ENCODE results near the gene SURF6.

DNA sequence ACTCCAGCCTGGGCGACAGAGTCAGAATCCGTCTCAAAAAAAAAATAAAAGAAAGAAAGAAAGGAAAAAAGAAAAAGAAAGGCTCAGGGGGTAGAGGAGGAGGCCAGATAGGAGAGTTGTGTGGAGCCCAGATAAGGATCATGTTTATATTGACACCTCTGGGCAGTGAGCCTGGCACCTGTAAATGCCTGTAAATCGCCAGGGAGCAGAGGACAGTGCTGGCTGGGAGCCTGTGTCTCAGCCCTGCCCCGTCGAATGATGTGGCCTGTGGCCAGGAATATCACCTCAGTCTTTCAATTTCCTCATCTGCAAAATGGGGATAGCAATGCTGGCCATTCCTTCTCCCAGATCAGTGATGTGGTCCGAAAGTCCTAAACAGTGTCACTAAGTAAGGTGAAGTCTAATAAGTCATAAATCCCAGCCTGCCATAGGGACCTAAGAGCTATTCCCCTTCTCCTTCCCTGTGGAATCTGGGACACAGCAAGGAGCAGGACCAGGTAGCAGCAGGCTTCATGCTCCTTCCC is 50.7 kb downstream of the SURF6 start:
- TF ChIP-seq POLR2AphosphoS5 (IDR thresholded peaks at IDR 0.05; ENCODE audit: low read depth, low read length) (no peak), CTCF (IDR thresholded peaks at IDR 0.05) (no peak)
